GM18519 (cell line): ENCODE data around the gene INPP5A.

Source experiments
- ATAC-seq: cut with Tn5 transposase; IDR thresholded peaks from one replicate; pipeline ENCODE4 v1.9.1; 2021; ENCODE audit warnings: mild to moderate bottlenecking, moderate library complexity; ENCODE audit not compliant: unreplicated experiment, low FRiP score

The INPP5A gene

DNA sequence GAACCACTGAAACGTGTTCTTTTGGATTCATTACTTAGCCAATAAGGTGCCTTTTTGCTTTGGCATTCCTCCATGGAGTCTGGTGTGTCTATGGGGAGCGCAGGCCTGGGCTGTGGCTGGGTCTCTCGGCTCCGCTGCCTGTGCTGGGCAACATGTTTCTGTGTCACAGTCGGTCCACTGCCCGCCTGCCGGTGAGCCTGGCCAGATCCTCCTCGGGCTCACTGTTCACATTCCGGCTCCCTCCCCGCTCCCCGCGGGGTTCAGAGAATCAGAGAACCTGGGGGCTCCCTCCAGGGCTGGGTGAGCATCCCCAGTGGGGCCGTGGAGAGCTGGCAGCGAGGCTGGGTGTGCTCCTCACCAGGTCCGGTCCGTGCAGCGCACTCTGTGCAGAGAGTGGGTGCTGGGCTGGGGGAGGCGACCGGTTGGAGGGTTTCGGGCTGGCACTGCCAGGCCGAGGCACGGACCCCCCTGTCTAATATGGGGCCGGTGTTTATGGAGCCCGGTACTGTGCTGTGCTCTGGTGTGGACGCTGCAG is 70.4 kb downstream of the INPP5A start:
- ATAC-seq = no peak

DNA sequence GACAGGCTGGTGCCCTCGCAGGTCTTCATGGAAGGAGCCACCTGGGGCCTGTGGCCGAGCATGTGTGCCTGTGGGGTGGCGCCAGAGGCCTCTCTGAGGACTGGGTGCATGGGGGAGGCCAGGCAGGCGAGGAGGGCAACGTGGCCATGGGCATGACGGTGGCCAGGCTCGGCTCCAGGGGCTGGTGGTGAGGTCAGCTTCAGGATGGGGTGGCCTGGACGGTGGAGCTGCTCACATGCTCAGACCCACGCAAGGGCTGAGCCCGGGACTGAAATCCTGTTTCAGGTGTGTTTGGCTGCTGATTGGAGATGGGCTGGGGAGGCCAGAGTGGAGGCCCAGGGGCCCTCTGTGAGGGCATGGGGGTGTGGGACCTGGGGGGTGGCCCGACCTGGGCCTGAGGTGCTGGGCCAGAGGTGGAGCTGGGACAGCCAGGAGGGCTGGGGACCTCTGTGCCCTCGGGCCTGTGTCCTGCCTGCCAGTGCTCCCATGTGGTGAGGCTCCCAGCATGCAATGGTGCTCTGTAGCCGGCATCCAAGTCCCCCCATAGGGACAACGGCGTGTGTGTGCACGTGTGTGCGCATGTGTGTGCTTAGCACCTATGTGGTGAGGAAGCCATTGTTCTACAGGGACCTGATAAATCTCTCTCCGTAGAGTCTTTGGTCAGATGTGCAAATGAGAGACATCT is 71.1 kb downstream of the INPP5A start:
- no peak for ATAC-seq

DNA sequence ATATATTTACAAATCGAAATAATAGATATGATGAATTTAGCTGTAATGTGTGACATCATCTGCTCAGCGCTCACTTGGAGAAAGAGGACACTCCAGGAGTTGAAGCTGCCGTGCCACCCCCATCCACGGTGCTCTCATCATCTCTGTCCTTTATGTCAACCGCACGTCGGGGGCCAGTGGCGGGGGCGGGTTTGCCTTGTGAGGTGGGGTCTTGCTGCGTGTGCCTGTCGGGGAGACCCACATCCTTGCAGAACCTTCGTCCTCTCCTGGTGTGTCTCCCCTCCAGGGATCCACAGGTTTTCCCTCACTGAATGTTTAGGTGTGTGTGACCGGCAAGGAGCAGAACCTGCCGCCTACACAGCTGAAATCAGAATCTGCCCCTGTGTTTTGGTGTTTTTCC is 71.6 kb downstream of the INPP5A start:
- ATAC-seq = no peak

DNA sequence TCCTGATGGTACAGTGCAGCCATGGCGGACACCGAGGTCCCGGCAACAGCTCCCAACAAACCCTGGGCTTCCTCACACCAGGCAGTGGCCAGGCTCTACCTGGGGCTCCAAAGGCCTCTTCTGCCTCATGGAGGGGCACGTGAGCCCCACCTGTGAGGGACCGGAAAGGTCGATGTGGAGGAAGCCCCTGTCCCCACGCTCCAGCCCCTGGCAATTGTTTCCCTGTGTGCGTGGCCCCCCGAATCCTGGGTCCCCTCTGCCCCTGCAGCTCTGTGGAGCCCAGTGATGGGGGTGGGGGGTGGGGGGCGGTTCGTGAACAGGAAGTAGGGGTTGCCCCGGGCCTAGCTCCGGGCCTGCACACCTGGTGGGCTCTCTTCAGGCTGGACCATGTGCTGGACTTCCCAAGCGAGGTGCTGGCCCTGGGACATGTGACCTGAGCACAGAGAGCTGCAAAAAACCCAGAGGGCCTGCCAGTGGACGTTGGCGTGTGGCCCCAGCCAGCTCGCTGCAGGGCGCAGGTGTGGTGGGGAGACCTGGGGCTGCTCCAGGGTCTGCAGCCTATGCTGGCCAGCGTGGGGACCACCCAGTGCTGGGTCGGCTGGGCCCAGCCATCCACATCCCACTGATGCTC is 72.6 kb downstream of the INPP5A start:
- no peak for ATAC-seq

DNA sequence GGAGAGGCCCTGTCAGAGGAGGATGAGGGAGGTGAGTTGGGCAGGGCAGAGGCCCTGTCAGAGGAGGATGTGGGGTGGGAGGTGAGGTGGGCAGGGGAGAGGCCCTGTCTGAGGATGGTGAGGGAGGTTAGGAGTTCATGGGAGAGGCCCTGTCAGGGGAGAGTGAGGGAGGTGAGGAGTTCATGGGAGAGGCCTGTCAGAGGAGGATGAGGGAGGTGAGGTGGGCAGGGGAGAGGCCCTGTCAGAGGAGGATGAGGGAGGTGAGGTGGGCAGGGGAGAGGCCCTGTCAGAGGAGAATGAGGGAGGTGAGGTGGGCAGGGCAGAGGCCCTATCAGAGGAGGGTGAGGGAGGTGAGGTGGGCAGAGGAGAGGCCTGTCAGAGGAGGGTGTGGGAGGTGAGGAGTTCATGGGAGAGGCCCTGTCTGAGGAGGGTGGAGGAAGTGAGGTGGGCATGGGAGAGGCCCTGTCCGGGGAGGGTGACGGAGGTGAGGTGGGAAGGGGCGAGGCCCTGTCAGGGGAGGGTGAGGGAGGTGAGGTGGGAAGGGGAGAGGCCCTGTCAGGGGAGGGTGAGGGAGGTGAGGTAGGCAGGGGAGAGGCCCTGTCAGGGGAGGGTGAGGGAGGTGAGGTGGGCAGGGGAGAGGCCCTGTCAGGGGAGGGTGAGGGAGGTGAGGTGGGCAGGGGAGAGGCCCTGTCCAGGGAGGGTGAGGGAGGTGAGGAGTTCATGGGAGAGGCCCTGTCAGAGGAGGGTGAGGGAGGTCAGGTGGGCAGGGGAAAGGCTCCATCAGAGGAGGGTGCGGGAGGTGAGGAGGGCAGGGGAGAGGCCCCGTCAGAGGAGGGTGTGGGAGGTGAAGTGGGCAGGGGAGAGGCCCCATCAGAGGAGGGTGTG is 73.7 kb downstream of the INPP5A start:
- ATAC-seq = no peak

DNA sequence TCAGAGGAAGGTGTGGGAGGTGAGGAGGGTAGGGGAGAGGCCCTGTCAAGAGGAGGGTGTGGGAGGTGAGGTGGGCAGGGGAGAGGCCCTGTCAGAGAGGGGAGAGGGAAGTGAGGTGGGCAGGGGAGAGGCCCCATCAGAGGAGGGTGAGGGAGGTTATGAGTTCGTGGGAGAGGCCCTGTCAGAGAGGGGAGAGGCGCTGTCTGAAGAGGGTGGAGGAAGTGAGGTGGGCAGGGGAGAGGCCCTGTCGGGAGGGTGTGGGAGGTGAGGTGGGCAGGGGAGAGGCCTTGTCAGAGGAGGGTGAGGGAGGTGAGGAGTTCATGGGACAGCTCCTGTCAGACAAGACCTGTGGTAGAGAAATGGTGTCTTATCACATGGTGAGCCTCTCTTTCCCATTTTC is 74.4 kb downstream of the INPP5A start:
- ATAC-seq = no peak

DNA sequence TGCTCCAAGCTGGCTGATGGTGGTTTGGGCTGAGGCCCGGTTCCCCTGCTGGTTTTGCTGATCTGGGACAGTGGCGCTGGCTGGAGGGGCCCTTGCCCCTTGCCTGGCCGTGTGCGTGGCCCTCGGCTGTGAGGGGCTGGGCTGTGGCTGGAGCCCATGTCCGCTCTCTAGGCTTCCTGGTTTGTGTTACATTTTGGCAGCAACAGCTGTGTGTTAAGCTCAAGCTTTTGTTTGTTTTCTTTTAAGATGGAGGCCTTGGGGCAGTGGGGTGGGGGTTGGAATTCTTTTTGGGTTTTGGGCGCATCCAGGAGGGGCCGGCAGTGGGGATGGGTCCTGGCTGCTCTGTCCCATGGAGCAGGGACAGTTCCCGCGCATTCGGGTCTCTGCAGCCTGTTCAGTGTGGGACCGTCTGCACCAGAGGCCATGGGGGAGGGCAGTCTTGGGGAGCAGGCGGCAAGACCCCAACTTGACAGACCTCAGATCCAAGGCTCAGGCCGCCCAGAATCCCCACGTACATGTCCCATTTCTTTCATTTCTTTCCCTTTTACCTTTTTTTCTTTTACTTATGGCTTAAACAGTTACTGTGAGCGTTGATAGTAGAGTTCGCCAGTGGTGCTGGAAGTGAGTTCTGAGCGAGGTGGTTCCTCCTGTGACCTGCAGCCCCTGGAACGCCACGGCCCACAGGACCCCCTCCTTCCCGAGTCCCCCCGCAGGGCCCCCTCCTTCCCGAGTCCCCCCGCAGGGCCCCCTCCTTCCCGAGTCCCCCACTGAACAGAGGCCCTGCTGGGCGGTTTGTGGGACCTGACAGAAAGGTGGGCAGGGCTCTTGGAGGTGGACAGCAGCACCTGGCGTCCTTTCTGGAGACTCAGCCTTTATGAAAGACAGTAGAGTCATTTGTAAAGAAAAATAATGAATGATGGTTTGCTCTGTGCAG is 75.3 kb downstream of the INPP5A start:
- ATAC-seq = no peak

DNA sequence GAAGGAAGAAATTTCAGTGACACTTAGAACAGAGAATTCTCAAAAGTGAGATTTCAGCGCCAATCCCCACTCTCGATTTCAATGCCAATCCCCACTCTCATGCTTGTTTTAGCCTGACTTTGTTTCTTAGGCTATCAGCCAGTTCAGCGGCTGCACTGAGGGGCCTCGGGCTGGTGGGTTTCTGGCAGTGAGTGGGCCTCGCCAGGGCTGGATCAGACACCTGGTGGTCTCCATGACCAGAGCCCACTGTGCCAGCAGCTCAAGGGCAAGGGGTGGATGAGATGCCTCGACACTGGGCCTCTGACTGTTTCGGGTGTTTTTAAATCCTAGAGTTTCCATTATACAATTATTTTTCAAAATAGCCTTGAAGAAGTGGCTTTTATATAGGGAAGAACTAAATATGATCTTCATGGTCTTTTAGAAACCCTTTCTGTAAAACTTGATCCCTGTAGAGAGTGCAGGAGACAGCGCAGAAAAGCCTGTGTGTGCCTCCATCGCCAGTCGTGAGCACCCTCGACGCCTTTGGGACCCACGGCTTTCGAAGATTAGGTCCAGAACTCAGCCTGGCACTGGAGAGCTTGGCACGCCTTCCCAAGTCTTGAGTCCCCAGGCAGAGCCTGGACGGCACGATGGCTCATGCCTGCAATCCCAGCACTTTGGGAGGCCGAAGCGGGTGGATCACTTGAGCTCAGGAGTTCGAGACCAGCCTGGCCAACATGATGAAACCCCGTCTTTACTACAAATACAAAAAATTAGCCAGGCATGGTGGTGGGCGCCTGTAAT is 76.2 kb downstream of the INPP5A start:
- ATAC-seq = no peak

DNA sequence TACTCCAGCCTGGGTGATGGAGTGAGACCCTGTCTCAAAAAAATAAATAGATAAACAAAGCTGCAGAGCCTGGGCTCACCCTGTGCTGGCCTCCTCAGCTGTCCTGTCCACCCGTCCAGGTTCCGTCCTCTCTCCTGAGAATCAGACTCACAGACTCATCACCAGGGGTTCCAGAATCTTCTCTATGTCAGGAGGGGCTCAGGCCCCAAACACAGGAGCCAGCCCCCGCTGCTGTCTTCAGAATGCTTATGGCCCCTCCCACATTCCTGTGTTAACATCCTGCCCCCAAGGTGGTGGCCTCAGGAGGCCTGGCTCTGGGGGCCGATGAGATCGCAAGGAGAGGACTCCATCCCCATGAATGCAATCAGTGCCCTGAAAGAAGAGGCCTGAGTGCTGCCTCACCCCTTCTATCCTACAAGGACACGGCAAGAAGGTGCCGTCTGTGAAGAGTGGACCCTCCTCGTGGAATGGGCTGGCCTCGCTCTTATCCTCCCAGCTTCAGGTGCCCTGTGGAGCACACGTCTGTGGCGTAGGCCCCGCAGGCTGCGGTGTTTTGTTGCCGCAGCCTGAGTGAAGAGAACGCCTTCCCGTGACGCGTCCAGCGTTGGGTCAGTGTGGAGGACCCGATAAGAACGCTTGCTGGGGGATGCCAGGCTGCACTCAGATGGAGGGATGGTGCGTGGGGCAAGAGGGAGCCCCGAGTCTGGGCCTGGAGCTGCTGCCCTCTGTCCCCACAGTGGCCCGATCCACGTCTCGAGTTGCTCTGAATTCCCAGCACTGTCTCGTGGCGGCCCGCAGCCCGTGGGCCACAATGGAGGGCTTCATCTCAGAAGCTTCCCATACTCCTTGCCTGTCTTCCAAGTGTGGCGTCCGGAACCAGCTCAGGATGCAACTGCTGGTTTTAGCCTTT is 77.1 kb downstream of the INPP5A start:
- ATAC-seq = no peak

DNA sequence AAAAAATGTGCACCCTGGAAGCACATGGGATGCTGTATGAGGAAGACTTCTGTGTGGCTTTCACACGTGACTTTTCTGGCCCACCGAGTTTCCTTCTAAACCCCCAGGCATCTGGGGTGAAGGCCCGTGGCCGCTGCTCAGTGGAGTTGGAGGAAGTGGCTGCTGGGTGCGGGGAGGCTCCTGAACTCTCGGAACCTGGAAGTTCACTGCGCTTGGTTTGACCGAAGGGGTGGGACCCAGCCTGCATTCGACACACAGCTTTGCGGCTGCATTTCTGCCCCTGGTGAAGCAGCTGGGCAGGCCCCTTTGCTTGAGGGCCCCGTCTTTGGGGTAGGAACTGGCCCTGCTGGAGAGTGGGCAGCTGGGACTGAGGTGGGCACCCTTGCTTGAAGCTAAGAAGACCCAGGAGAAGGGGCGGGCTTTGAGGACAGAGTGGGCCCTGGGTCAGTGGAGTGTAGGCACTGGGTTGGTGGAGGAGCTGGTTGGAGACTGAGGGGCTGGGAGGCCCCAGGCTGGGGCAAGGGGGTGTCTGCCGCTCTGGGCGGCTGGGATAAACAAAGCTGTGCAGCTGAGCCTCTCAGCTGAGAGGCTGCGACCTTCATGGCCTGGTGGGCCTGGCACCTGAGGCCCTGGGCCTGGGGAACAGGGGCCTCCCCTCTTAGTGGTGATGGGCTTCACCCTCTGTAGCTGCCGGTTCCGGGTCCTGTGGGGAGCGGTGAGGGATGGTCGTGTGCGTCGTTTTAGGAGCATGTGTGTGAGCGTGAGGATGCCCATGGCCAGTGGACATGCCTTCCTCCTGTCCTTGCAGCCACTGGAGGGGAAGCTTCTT is 78.0 kb downstream of the INPP5A start:
- no peak for ATAC-seq

DNA sequence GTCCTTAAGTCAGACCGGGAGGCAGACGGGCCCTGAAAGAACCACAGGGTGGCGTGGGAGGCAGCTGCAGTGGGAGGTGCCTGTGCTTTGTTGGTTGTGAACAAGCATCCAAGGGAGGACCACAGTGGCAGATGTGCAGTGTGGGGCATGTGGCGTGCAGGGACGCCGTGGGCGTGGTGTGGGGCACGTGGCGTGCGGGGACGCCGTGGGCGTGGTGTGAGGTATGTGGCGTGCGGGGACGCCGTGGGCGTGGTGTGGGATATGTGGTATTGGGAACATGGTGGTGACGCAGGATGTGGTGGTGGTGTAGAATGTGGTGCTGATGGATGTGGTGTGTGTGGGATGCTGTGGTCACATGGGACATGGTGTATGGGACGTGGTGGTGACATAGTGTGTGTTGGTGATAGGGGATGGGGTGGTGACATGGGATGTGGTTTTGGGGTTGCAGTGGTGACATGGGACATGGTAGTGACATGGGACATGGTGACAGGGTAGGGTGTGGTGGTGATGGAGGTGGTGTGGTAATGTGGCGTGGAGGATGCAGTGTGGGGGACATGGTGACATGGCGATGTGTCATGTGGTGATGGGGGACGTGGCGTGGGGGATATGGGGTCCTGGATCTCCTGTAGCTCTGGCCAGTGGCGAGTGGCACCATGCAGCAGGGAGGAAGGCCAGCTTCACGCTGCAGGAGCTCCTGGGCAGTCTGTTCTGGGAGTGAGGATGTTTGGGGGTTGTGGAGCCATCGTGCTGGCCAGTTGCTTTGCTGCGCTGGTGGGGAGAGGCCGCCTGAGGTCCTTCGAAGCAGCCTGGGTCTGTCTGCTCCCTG is 78.8 kb downstream of the INPP5A start:
- no peak for ATAC-seq

DNA sequence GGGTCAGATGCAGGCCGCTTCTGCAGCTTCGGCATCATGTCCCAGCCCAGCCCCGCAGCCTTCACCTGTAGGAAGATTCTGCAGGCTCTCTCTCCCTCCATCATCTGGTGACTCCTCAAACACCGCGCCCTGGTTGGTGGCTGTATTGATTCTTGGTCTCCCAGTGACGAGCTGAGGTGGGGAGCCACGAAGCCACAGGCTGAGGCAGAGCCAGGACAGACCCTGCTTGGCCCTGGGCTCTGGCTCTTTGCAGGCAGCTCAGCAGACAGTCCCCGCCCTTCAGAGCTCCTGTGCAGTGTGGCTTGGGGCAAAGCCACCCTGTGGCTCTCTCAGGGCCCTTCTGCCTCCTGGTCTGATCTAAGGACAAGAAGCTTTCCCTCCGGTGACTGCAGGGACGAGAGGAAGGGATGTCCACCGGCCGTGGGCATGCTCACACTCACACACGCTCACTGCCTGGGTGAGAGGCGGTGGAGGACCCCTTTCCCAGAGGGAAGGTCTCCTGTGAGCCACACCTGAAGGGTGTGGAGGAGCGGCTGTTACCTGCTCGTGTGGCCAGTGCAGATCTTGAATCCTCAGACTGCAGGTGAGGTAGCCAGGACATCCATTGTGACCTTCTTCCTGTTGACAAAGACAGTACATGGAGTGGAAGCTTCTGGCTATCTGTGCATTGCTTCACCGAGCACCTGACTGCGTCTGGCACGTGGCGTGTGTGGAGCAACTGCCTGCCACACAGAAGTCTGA is 79.6 kb downstream of the INPP5A start:
- no peak for ATAC-seq

DNA sequence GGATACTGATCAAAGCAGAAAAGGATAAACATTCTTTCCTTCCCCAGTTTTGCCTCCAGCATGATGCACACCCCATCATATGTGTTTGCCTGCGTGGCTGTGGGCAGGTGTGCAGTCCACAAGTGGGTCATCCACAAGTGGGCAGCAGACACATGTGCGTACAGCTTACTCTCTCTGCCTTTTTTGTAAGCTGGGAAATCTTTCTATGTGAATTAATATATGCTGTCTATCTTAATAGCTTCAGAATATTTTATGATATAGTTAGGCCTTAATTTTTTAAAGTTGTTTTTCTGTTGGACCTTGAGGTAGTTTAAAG is 80.1 kb downstream of the INPP5A start:
- ATAC-seq = no peak

DNA sequence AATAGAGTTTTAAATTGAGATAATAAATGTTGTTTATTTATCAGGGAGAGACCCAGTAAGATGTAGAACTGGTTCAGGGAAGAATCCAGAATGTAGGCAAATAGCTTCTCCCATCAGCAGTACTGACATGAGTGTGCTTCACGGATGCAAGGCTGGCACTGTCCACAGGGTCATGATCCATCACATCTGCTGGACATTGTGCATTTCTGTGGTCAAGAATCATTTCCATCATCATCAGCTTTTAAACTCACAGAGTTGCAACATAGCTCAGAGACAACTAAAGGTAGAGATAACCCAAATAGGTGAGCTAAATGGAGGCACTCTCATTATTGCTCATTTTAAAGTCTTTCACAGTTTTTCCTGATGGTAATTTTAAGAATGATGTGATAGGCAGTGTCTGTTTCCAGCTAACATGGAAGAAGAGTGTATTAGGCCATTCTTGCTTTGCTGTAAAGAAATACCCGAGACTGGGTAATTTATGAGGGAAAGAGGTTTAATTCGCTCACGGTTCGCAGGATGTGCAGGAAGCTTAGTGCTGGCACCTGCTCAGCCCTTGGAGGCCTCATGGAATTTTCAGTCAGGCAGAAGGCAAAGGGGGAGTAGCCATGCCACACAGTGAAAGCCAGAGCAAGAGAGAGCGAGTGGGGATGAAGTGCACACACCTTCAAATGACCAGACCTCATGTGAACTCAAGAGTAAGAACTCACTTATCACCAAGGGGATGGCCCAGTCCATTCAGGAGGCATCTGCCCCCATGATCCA is 80.8 kb downstream of the INPP5A start:
- no peak for ATAC-seq

DNA sequence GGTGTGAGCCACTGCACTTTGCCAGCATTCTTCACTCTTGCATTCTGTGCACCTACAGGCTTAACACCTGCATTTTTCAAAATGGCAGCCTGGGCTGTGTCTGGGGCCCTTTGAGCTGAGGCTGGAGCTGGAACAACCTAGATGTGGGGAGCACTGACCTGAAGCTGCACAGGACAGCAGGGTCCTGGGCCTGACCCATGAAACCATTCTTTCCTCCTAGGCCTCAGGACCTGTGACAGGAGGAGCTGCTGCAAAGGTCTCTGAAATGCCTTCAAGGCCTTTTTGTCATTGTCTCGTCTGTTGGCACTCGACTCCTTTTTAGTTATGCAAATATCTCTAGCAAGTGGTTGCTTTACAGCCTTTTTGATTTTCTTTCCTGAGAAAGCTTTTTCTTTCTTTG is 82.3 kb downstream of the INPP5A start:
- ATAC-seq = no peak
